ENCODE results near the gene JUP. TPM values are rescaled to one million over a fixed set of nuclear protein-coding genes. Genes with fewer than 3 reads are reported as not detected.

The JUP gene
- total and polyA plus RNA-seq, 9 donors = 18.6 to 65.2 (median 36.1) TPM

- Histone ChIP-seq H3K27ac (ENCODE audit: low read length) (no peak overlapping the region), H3K27me3 (ENCODE audit: control insufficient read depth, insufficient read depth, low read length) (peaks cover under 1% of the 10 kb centered on the region), H3K4me3 (ENCODE audit: low read length) (no peak overlapping the region), H3K36me3 (ENCODE audit: control insufficient read depth, insufficient read depth, low read length) (no peaks in the 10 kb centered on the region), H3K9me3 (replicated peaks; ENCODE audit: control insufficient read depth, low read depth, low read length) (no peaks in the 10 kb centered on the region), H3K4me1 (ENCODE audit: control insufficient read depth, insufficient read depth, low read length) (no peaks in the 10 kb centered on the region)
- 30% methylated on average over 10 of the region's 13 CpGs for WGBS (ENCODE audit: insufficient coverage)
- DNase-seq = no peak
Observed at GRCh38 chr17:41705271-41705991, 81.1 kb downstream of the JUP start.

Other genes with a start within 250 kb of the JUP start
- gene KRT9, start 214.7 kb downstream of the JUP start, total RNA-seq = not detected
- gene KRT9, start 214.7 kb downstream of the JUP start, polyA plus RNA-seq (ENCODE audit: insufficient read depth in 1 of 8, insufficient read length in 8 of 8, low replicate concordance in 1 of 8) = under 1 TPM in 1 of 8 donors, not detected in 7; 0.12 TPM
- 0.04 TPM for gene KRT14, start 199.8 kb downstream of the JUP start, total RNA-seq
- gene KRT14, start 199.8 kb downstream of the JUP start, polyA plus RNA-seq (ENCODE audit: insufficient read depth in 1 of 8, insufficient read length in 8 of 8, low replicate concordance in 1 of 8) = 10 to 100 TPM in 1 of 8 donors, 1 to 10 TPM in 1, under 1 TPM in 5, not detected in 1; 0.24 to 49.4 (median 0.61) TPM
- gene KRT16, start 173.9 kb downstream of the JUP start, total RNA-seq = not detected
- gene KRT16, start 173.9 kb downstream of the JUP start, polyA plus RNA-seq (ENCODE audit: insufficient read depth in 1 of 8, insufficient read length in 8 of 8, low replicate concordance in 1 of 8) = under 1 TPM in 1 of 8 donors, not detected in 7; 0.83 TPM
- 1.6 TPM for gene KRT17, start 162.1 kb downstream of the JUP start, total RNA-seq
- gene KRT17, start 162.1 kb downstream of the JUP start, polyA plus RNA-seq (ENCODE audit: insufficient read depth in 1 of 8, insufficient read length in 8 of 8, low replicate concordance in 1 of 8) = 100 to 1,000 TPM in 1 of 8 donors, 10 to 100 TPM in 1, 1 to 10 TPM in 4, under 1 TPM in 2; 0.72 to 243 (median 1.6) TPM
- 224 TPM for gene EIF1, start 97.8 kb downstream of the JUP start, total RNA-seq
- gene EIF1, start 97.8 kb downstream of the JUP start, polyA plus RNA-seq (ENCODE audit: insufficient read depth in 1 of 8, insufficient read length in 8 of 8, low replicate concordance in 1 of 8) = 100 to 1,000 TPM; 764 to 855 (median 812) TPM
- gene GAST, start 74.4 kb downstream of the JUP start, total RNA-seq = not detected
- gene GAST, start 74.4 kb downstream of the JUP start, polyA plus RNA-seq (ENCODE audit: insufficient read depth in 1 of 8, insufficient read length in 8 of 8, low replicate concordance in 1 of 8) = under 1 TPM in 1 of 8 donors, not detected in 7; 0.79 TPM
- gene HAP1, start 52.1 kb downstream of the JUP start, total RNA-seq = 0.04 TPM
- gene HAP1, start 52.1 kb downstream of the JUP start, polyA plus RNA-seq (ENCODE audit: insufficient read depth in 1 of 8, insufficient read length in 8 of 8, low replicate concordance in 1 of 8) = under 1 TPM in 4 of 8 donors, not detected in 4; 0.04 to 0.09 (median 0.05) TPM
- 39.7 TPM for gene P3H4, start 25.2 kb upstream of the JUP start, total RNA-seq
- 10 to 100 TPM; 35.5 to 68.4 (median 47.0) TPM for gene P3H4, start 25.2 kb upstream of the JUP start, polyA plus RNA-seq (ENCODE audit: insufficient read depth in 1 of 8, insufficient read length in 8 of 8, low replicate concordance in 1 of 8)
- gene FKBP10, start 26.3 kb upstream of the JUP start, total RNA-seq = 141 TPM
- gene FKBP10, start 26.3 kb upstream of the JUP start, polyA plus RNA-seq (ENCODE audit: insufficient read depth in 1 of 8, insufficient read length in 8 of 8, low replicate concordance in 1 of 8) = 100 to 1,000 TPM; 113 to 226 (median 154) TPM
- gene NT5C3B, start 49.5 kb upstream of the JUP start, total RNA-seq = 54.8 TPM
- 10 to 100 TPM; 36.8 to 60.1 (median 47.9) TPM for gene NT5C3B, start 49.5 kb upstream of the JUP start, polyA plus RNA-seq (ENCODE audit: insufficient read depth in 1 of 8, insufficient read length in 8 of 8, low replicate concordance in 1 of 8)
- gene KLHL10, start 51.1 kb upstream of the JUP start, total RNA-seq = 0.09 TPM
- under 1 TPM in 7 of 8 donors, not detected in 1; 0.08 to 0.51 (median 0.23) TPM for gene KLHL10, start 51.1 kb upstream of the JUP start, polyA plus RNA-seq (ENCODE audit: insufficient read depth in 1 of 8, insufficient read length in 8 of 8, low replicate concordance in 1 of 8)
- gene KLHL11, start 78.7 kb upstream of the JUP start, total RNA-seq = 15.8 TPM
- gene KLHL11, start 78.7 kb upstream of the JUP start, polyA plus RNA-seq (ENCODE audit: insufficient read depth in 1 of 8, insufficient read length in 8 of 8, low replicate concordance in 1 of 8) = 1 to 10 TPM; 3.2 to 6.3 (median 5.2) TPM
- 39.6 TPM for gene ACLY, start 132.2 kb upstream of the JUP start, total RNA-seq
- gene ACLY, start 132.2 kb upstream of the JUP start, polyA plus RNA-seq (ENCODE audit: insufficient read depth in 1 of 8, insufficient read length in 8 of 8, low replicate concordance in 1 of 8) = 10 to 100 TPM; 46.3 to 81.6 (median 60.5) TPM
- 0.44 TPM for gene ODAD4, start 143.9 kb upstream of the JUP start, total RNA-seq
- 1 to 10 TPM in 3 of 8 donors, under 1 TPM in 5; 0.71 to 1.9 (median 0.97) TPM for gene ODAD4, start 143.9 kb upstream of the JUP start, polyA plus RNA-seq (ENCODE audit: insufficient read depth in 1 of 8, insufficient read length in 8 of 8, low replicate concordance in 1 of 8)
- 25.8 TPM for gene CNP, start 180.1 kb upstream of the JUP start, total RNA-seq
- 10 to 100 TPM; 38.8 to 77.5 (median 51.8) TPM for gene CNP, start 180.1 kb upstream of the JUP start, polyA plus RNA-seq (ENCODE audit: insufficient read depth in 1 of 8, insufficient read length in 8 of 8, low replicate concordance in 1 of 8)
- 58.3 TPM for gene DNAJC7, start 230.7 kb upstream of the JUP start, total RNA-seq
- gene DNAJC7, start 230.7 kb upstream of the JUP start, polyA plus RNA-seq (ENCODE audit: insufficient read depth in 1 of 8, insufficient read length in 8 of 8, low replicate concordance in 1 of 8) = 100 to 1,000 TPM in 4 of 8 donors, 10 to 100 TPM in 4; 87.0 to 113 (median 102) TPM
- gene NKIRAS2, start 233.4 kb upstream of the JUP start, total RNA-seq = 35.0 TPM
- gene NKIRAS2, start 233.4 kb upstream of the JUP start, polyA plus RNA-seq (ENCODE audit: insufficient read depth in 1 of 8, insufficient read length in 8 of 8, low replicate concordance in 1 of 8) = 10 to 100 TPM; 36.7 to 55.8 (median 49.0) TPM